Panc1 (cell line): Measurements from ENCODE around the gene NEK8. TPM values are rescaled to one million over a fixed set of nuclear protein-coding genes. Genes with fewer than 3 reads are reported as not detected.

ENCODE experiments used
- ATAC-seq: fragments of 200-7000 bp; cut with Tn5 transposase; 2 replicates; pipeline ENCODE4 v1.9.1; 2020; ENCODE audit warnings: mild to moderate bottlenecking, moderate library complexity
- BruUV-seq: library from RNA; stranded (reverse); fragments of 400-500 nt; replicated peaks from 2 replicates; lab custom pipeline; 2021; lab: Mats Ljungman, UMichigan
- CTCF ChIA-PET: fragments of 300-600 bp; sonication (Branson Sonifier 250); formaldehyde crosslinking; loops from one replicate; lab custom pipeline; 2022; ENCODE audit warnings: antibody characterized with exemption; lab: Charles Lee
- POLR2A ChIA-PET: fragments of 300-600 bp; sonication (Branson Sonifier 250); formaldehyde crosslinking; loops from one replicate; lab custom pipeline; 2022; ENCODE audit warnings: antibody characterized with exemption; lab: Charles Lee
- DNase-seq: peaks from one replicate; pipeline ENCODE4 v3.0.0-alpha.2; 2010; ENCODE audit warnings: low read depth, low spot score
- H3K27ac ChIP-seq: 2 replicates; pipeline ENCODE4 v1.5.1; 2011; ENCODE audit warnings: mild to moderate bottlenecking, low read length, inconsistent platforms
- H3K27me3 ChIP-seq: fragments of 200-500 bp; sonication (Bioruptor generic); 2 replicates; pipeline ENCODE4 v1.6.0; 2014; ENCODE audit warnings: low read length, inconsistent platforms; ENCODE audit not compliant: control insufficient read depth, insufficient read depth
- H3K36me3 ChIP-seq: fragments of 200-500 bp; sonication (Bioruptor generic); 2 replicates; pipeline ENCODE4 v1.5.1; 2014; ENCODE audit warnings: inconsistent platforms, mild to moderate bottlenecking, low read length, moderate library complexity; ENCODE audit not compliant: control insufficient read depth, insufficient read depth
- H3K4me1 ChIP-seq: 2 replicates; pipeline ENCODE4 v1.5.1; 2011; ENCODE audit warnings: inconsistent platforms, mild to moderate bottlenecking, low read length, moderate library complexity; ENCODE audit not compliant: control insufficient read depth, insufficient read depth
- H3K4me3 ChIP-seq, 2 experiments: 2 replicates each; pipeline ENCODE4 v1.5.1; 2011 to 2012; ENCODE audit warnings: low read depth in 2 of 2, low read length in 2 of 2, mild to moderate bottlenecking in 2 of 2, inconsistent platforms in 1 of 2, moderate library complexity in 1 of 2
- H3K9me3 ChIP-seq: fragments of 200-500 bp; sonication (Bioruptor generic); 2 replicates; pipeline ENCODE4 v1.5.1; 2014; ENCODE audit warnings: low read depth, mild to moderate bottlenecking, inconsistent platforms, low read length, moderate library complexity; ENCODE audit not compliant: control insufficient read depth, insufficient read depth
- POLR2AphosphoS5 ChIP-seq: IDR thresholded peaks from 2 replicates; pipeline ENCODE4 v1.6.1; 2012; ENCODE audit warnings: mild to moderate bottlenecking, low read depth, low read length, moderate library complexity
- SIN3A ChIP-seq: IDR thresholded peaks from 2 replicates; pipeline ENCODE4 v1.6.1; 2012; ENCODE audit warnings: low read depth, mild to moderate bottlenecking, low read length, moderate library complexity, borderline replicate concordance; ENCODE audit not compliant: insufficient read depth
- TCF7L2 ChIP-seq: IDR thresholded peaks from 2 replicates; pipeline ENCODE4 v1.6.1; 2011; ENCODE audit warnings: mild to moderate bottlenecking, low read depth, low read length, inconsistent platforms
- in situ Hi-C: cut with HindIII; loops from 2 replicates; pipeline ENCODE4 v1.10.0; 2016; ENCODE audit warnings: low sequenced_read_pairs, low pct_unique_long_range_greater_than_20kb
- intact Hi-C: fragments of 100-400 bp; cut with micrococcal nuclease; formaldehyde crosslinking; loops from one replicate; pipeline ENCODE4 v1.10.0; 2022; ENCODE audit not compliant: unreplicated experiment
- total RNA-seq: library from RNA; stranded (reverse); gene quantifications from one replicate; pipeline ENCODE4 v1.2.1, GENCODE V29; 2021; ENCODE audit not compliant: unreplicated experiment
- TF ChIP-seq, protein P1 (sequence below), 2 experiments: IDR thresholded peaks; 2 replicates each; pipeline ENCODE4 v1.6.1; 2011 to 2012; ENCODE audit warnings: low read depth in 2 of 2, control low read depth in 1 of 2, low read length in 1 of 2, mild to moderate bottlenecking in 1 of 2, moderate library complexity in 1 of 2; ENCODE audit not compliant: insufficient read depth in 1 of 2
- TF ChIP-seq, protein P2 (sequence below): fragments of 450-650 bp; IDR thresholded peaks from 2 replicates; pipeline ENCODE4 v1.5.1; 2017; ENCODE audit warnings: mild to moderate bottlenecking

The NEK8 gene
- total RNA-seq, 1 experiment from 2014 or later: 11.9 TPM

DNA sequence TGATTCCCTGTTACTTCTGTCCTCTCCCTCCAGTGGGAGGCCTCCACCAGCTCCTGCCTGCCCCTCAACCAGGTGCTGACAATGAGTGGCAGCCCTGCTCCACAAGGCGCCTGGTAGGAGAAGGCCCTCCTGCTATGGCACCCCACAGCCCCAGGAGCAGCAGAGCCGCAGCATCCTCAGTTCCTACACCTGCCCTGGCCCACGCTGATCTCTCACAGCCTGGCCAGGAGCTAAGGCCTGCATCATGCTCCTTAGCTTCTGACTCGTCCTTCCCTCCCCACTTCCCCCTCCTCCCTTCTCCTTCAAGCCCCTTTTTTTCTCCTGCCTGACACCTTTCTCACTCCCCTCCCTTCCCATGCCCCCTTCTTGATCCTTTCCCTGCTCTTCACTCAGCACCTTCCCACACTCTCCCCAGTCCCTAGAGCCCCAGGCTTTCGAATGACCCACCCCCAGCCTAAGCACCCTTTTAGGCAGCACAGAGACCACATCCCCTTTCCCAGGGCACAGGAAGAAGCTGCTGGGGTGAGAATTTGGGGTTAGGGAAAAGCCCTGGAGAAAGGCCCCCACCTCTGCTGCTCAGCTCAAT is 23.4 kb upstream of the NEK8 start:
- in situ Hi-C loops: no loop called here
- DNase-seq (no peak), ATAC-seq (peak; percentile 19; the same call in 1 of the 2 replicates)
- no peak for TF ChIP-seq TCF7L2
- TF ChIP-seq, protein P1, sequence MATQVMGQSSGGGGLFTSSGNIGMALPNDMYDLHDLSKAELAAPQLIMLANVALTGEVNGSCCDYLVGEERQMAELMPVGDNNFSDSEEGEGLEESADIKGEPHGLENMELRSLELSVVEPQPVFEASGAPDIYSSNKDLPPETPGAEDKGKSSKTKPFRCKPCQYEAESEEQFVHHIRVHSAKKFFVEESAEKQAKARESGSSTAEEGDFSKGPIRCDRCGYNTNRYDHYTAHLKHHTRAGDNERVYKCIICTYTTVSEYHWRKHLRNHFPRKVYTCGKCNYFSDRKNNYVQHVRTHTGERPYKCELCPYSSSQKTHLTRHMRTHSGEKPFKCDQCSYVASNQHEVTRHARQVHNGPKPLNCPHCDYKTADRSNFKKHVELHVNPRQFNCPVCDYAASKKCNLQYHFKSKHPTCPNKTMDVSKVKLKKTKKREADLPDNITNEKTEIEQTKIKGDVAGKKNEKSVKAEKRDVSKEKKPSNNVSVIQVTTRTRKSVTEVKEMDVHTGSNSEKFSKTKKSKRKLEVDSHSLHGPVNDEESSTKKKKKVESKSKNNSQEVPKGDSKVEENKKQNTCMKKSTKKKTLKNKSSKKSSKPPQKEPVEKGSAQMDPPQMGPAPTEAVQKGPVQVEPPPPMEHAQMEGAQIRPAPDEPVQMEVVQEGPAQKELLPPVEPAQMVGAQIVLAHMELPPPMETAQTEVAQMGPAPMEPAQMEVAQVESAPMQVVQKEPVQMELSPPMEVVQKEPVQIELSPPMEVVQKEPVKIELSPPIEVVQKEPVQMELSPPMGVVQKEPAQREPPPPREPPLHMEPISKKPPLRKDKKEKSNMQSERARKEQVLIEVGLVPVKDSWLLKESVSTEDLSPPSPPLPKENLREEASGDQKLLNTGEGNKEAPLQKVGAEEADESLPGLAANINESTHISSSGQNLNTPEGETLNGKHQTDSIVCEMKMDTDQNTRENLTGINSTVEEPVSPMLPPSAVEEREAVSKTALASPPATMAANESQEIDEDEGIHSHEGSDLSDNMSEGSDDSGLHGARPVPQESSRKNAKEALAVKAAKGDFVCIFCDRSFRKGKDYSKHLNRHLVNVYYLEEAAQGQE (IDR thresholded peaks at IDR 0.05; ENCODE audit: insufficient read depth in 1 of 2, low read depth in 2 of 2, low read length in 1 of 2): no peak
- no peak for TF ChIP-seq POLR2AphosphoS5
- no peak overlapping the region for H3K4me3 ChIP-seq
- intact Hi-C loops: no loop called here
- H3K27me3 ChIP-seq: no peaks in the 10 kb centered on the region
- H3K4me1 ChIP-seq: no peaks in the 10 kb centered on the region
- peak overlapping the region; percentile 27; the same call in 1 of the 2 replicates for H3K27ac ChIP-seq
- ChIA-PET CTCF (no interaction called here), POLR2A (no interaction called here)
- H3K9me3 ChIP-seq: no peaks in the 10 kb centered on the region
- peaks cover 2% of the 10 kb centered on the region; the same call in 1 of the 2 replicates for H3K36me3 ChIP-seq
- no TSS peak for BruUV-seq

DNA sequence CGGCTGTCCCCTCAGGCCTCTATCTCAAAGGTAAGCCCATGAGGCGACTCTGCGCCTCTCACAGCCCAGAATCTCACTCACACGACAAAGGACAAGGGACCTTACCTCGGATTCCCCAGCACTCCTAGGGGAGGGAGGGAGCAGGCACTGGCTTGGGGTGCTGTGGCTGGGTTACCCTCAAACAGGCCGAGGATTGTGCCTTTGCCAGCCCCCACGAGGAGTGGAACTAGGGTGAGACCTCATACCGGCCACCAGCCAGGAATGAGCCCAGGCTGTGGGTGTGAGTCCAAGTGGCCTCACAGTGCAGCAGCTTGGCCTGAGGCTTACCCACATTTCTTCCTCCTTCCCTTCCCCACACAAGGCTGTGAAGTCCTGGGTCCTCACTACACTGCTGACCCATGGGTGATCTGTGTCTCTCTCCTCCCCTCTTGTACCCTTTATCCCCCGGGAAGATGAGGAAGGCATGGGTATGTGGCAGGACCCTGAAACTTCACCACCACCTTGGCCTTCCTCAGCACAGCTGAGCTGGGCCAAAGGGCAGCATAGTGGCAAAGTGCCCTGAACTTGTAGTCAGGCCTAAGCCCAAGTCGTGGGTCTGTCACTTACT is 22.8 kb upstream of the NEK8 start:
- H3K36me3 ChIP-seq: peaks cover 2% of the 10 kb centered on the region; the same call in 1 of the 2 replicates
- 0 out of 2 replicates have a peak, but pooled peaks cover 3% of the 10 kb centered on the region for H3K4me1 ChIP-seq
- TF ChIP-seq SIN3A: no peak
- no peak for TF ChIP-seq TCF7L2
- TF ChIP-seq, protein P1 (IDR thresholded peaks at IDR 0.05; ENCODE audit: insufficient read depth in 1 of 2, low read depth in 2 of 2, low read length in 1 of 2): no peak
- TF ChIP-seq POLR2AphosphoS5: no peak
- TF ChIP-seq, protein P2, sequence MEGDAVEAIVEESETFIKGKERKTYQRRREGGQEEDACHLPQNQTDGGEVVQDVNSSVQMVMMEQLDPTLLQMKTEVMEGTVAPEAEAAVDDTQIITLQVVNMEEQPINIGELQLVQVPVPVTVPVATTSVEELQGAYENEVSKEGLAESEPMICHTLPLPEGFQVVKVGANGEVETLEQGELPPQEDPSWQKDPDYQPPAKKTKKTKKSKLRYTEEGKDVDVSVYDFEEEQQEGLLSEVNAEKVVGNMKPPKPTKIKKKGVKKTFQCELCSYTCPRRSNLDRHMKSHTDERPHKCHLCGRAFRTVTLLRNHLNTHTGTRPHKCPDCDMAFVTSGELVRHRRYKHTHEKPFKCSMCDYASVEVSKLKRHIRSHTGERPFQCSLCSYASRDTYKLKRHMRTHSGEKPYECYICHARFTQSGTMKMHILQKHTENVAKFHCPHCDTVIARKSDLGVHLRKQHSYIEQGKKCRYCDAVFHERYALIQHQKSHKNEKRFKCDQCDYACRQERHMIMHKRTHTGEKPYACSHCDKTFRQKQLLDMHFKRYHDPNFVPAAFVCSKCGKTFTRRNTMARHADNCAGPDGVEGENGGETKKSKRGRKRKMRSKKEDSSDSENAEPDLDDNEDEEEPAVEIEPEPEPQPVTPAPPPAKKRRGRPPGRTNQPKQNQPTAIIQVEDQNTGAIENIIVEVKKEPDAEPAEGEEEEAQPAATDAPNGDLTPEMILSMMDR: no peak
- no peak overlapping the region for H3K4me3 ChIP-seq
- H3K27me3 ChIP-seq: no peaks in the 10 kb centered on the region
- ChIA-PET CTCF (no interaction called here), POLR2A (no interaction called here)
- ATAC-seq (0 out of 2 replicates have a peak, but pooled peaks have one; percentile 5), DNase-seq (no peak)
- H3K9me3 ChIP-seq: no peaks in the 10 kb centered on the region
- H3K27ac ChIP-seq: peak overlapping the region; percentile 27; the same call in 1 of the 2 replicates
- BruUV-seq: no TSS peak
- intact Hi-C loops: no loop called here
- in situ Hi-C loops: no loop called here
